ENCODE measurements around the gene PTS. TPM values are rescaled to one million over a fixed set of nuclear protein-coding genes. Genes with fewer than 3 reads are reported as not detected.

PTS gene
- total RNA-seq, 2 experiments from 2014 or later: 82.9 to 86.2 TPM

- POLR2A ChIA-PET: no interaction called here
- CTCF ChIA-PET: no interaction called here
These were observed 22.0 kb downstream of the PTS start for GRCh38 chr11:112248201-112248600.

GRCh38 chr11:112249871-112250610 is 23.8 kb downstream of the PTS start:
- CTCF ChIA-PET: no interaction called here
- ATAC-seq (ENCODE audit: poor library complexity) (no peak), DNase-seq (no peak)
- H3K36me3 ChIP-seq (ENCODE audit: insufficient read depth, low read length): no peaks in the 10 kb centered on the region
- Mint-ChIP-seq H3K27me3 (no peaks in the 10 kb centered on the region), H3K9me3 (peaks cover 2% of the 10 kb centered on the region), H3K36me3 (ENCODE audit: low read depth) (no peaks in the 10 kb centered on the region), H3K4me1 (ENCODE audit: low read depth) (no peaks in the 10 kb centered on the region), H3K27ac (no peak overlapping the region), H3K4me3 (no peak overlapping the region)
- no peak overlapping the region for H3K4me3 ChIP-seq (ENCODE audit: low read length)
- no peak for TF ChIP-seq CTCF (IDR thresholded peaks at IDR 0.05)
- intact Hi-C loops (cut with DNase I, micrococcal nuclease): no loop called here
- no peak overlapping the region for H3K27ac ChIP-seq (ENCODE audit: low read depth in 1 of 2, low read length in 2 of 2)
- POLR2A ChIA-PET: no interaction called here
- no peaks in the 10 kb centered on the region for H3K4me1 ChIP-seq (ENCODE audit: insufficient read depth, low read length)
- no peaks in the 10 kb centered on the region for H3K27me3 ChIP-seq (ENCODE audit: control insufficient read depth in 1 of 2, insufficient read depth in 2 of 2, low read length in 2 of 2)
- peaks cover 0 to 3% of the 10 kb centered on the region in 2 experiments for H3K9me3 ChIP-seq (ENCODE audit: control insufficient read depth in 1 of 2, insufficient read depth in 1 of 2, low read length in 2 of 2)

More at GRCh38 chr11:112248201-112248600, 22.0 kb downstream of the PTS start:
- peaks cover 11% of the 10 kb centered on the region for H3K9me3 Mint-ChIP-seq
- no peak for TF ChIP-seq CTCF (IDR thresholded peaks at IDR 0.05)
- H3K36me3 ChIP-seq (ENCODE audit: insufficient read depth, low read length): no peaks in the 10 kb centered on the region
- no peak overlapping the region for H3K4me3 ChIP-seq (ENCODE audit: low read length)
- peaks cover 10% of the 10 kb centered on the region for H3K36me3 Mint-ChIP-seq (ENCODE audit: low read depth)
- H3K9me3 ChIP-seq (ENCODE audit: control insufficient read depth in 1 of 2, insufficient read depth in 1 of 2, low read length in 2 of 2): peaks cover 3 to 7% of the 10 kb centered on the region in 2 experiments
- no peak overlapping the region for H3K27ac Mint-ChIP-seq
- ATAC-seq (ENCODE audit: poor library complexity) (no peak), DNase-seq (no peak)
- H3K27ac ChIP-seq (ENCODE audit: low read depth in 1 of 2, low read length in 2 of 2): no peak overlapping the region
- H3K4me1 ChIP-seq (ENCODE audit: insufficient read depth, low read length): no peaks in the 10 kb centered on the region
- H3K27me3 ChIP-seq (ENCODE audit: control insufficient read depth in 1 of 2, insufficient read depth in 2 of 2, low read length in 2 of 2): no peaks in the 10 kb centered on the region
- no peaks in the 10 kb centered on the region for H3K27me3 Mint-ChIP-seq
- H3K4me3 Mint-ChIP-seq: no peak overlapping the region
- no peaks in the 10 kb centered on the region for H3K4me1 Mint-ChIP-seq (ENCODE audit: low read depth)
- intact Hi-C loops (cut with DNase I, micrococcal nuclease): no loop called here

GRCh38 chr11:112253605-112254242 is 27.5 kb downstream of the PTS start:
- no peak for TF ChIP-seq CTCF (IDR thresholded peaks at IDR 0.05)
- no peak for ATAC-seq (ENCODE audit: poor library complexity)
- no peak for DNase-seq
- Mint-ChIP-seq H3K27ac (no peak overlapping the region), H3K36me3 (ENCODE audit: low read depth) (no peaks in the 10 kb centered on the region), H3K4me3 (no peak overlapping the region), H3K27me3 (no peaks in the 10 kb centered on the region), H3K9me3 (no peaks in the 10 kb centered on the region), H3K4me1 (ENCODE audit: low read depth) (no peaks in the 10 kb centered on the region)
- Histone ChIP-seq H3K27me3 (ENCODE audit: control insufficient read depth in 1 of 2, insufficient read depth in 2 of 2, low read length in 2 of 2) (no peaks in the 10 kb centered on the region), H3K27ac (ENCODE audit: low read depth in 1 of 2, low read length in 2 of 2) (no peak overlapping the region), H3K4me1 (ENCODE audit: insufficient read depth, low read length) (no peaks in the 10 kb centered on the region), H3K9me3 (ENCODE audit: control insufficient read depth in 1 of 2, insufficient read depth in 1 of 2, low read length in 2 of 2) (no peaks in the 10 kb centered on the region), H3K36me3 (ENCODE audit: insufficient read depth, low read length) (no peaks in the 10 kb centered on the region), H3K4me3 (ENCODE audit: low read length) (no peak overlapping the region)
- intact Hi-C loops (cut with DNase I, micrococcal nuclease): no loop called here
- CTCF ChIA-PET: no interaction called here
- POLR2A ChIA-PET: no interaction called here

All from CD4-positive, alpha-beta T cell (primary cell).